Right lobe of liver (tissue), 4 donors: ENCODE results near the gene NCOR1.

ENCODE experiments used
- POLR2A ChIP-seq: fragments of 450-650 bp; IDR thresholded peaks from one replicate; pipeline ENCODE4 v1.6.1; 2017; ENCODE audit warnings: antibody characterized with exemption, mild to moderate bottlenecking
- TF ChIP-seq, protein P1 (sequence below), 4 donors: fragments of 200-600 bp in 3 of 4; fragments of 450-650 bp in 1 of 4; IDR thresholded peaks; one replicate each; pipeline versions ENCODE4 v1.5.1 to v1.8.0; 2016 to 2022; ENCODE audit warnings: antibody characterized with exemption in 4 of 4, mild to moderate bottlenecking in 2 of 4
- donor health status: DM: no; HTN: no; CAD: no.
- donor health status: DM: no; HTN: no; CAD: no.
- donor health status: DM: no; HTN: yes; CAD: no.

DNA sequence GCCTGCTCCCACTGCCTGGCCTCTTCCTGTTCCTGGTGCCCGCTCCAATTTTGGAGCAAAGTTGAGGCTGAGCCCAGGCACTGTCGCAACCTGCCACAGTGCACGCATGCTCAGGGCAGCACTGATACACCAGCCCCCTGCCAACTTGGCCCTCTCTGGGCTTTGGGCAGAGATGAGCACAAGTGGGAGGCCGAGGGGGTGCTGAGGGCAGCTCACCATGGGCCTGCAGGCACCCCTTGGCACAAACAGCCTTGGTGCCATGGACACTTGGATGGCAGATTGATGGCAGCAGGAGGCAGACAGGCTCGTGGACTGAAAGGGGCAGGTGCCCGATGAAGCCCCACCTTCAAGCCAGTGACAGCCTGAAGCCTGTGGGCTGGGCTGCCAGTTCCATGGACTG is 44.6 kb upstream of the NCOR1 start:
- TF ChIP-seq, protein P1, sequence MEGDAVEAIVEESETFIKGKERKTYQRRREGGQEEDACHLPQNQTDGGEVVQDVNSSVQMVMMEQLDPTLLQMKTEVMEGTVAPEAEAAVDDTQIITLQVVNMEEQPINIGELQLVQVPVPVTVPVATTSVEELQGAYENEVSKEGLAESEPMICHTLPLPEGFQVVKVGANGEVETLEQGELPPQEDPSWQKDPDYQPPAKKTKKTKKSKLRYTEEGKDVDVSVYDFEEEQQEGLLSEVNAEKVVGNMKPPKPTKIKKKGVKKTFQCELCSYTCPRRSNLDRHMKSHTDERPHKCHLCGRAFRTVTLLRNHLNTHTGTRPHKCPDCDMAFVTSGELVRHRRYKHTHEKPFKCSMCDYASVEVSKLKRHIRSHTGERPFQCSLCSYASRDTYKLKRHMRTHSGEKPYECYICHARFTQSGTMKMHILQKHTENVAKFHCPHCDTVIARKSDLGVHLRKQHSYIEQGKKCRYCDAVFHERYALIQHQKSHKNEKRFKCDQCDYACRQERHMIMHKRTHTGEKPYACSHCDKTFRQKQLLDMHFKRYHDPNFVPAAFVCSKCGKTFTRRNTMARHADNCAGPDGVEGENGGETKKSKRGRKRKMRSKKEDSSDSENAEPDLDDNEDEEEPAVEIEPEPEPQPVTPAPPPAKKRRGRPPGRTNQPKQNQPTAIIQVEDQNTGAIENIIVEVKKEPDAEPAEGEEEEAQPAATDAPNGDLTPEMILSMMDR (IDR thresholded peaks at IDR 0.05): no peak
- TF ChIP-seq POLR2A: no peak
